Measurements from ENCODE around the gene MNAT1. TPM values are rescaled to one million over a fixed set of nuclear protein-coding genes. Genes with fewer than 3 reads are reported as not detected.

Gene MNAT1
- total RNA-seq, 1 experiment from 2014 or later: 95.7 TPM

GRCh38 chr14:60713513-60713912 lies 21.0 kb upstream of the MNAT1 start:
- intact Hi-C loops (cut with micrococcal nuclease): no loop called here
- Histone ChIP-seq H3K9me2 (replicated peaks; ENCODE audit: low read length) (no peaks in the 10 kb centered on the region), H4K20me1 (ENCODE audit: low read length) (peaks cover 5% of the 10 kb centered on the region; the same call in 1 of the 2 replicates), H2AFZ (ENCODE audit: low read length) (no peak overlapping the region), H3F3A (ENCODE audit: low read length, unreplicated experiment) (no peaks in the 10 kb centered on the region), H3K4me3 (ENCODE audit: low read length) (no peak overlapping the region), H3K4me2 (ENCODE audit: low read length) (no peak overlapping the region), H3K9me3 (ENCODE audit: low read length) (no peaks in the 10 kb centered on the region), H3K79me2 (ENCODE audit: low read length) (peaks cover 44% of the 10 kb centered on the region), H3K27me3 (ENCODE audit: low read length) (no peaks in the 10 kb centered on the region), H3K27ac (ENCODE audit: low read length) (no peak overlapping the region), H3K36me3 (ENCODE audit: low read depth, low read length) (peaks cover 28% of the 10 kb centered on the region; the same call in 1 of the 2 replicates), H3K4me1 (ENCODE audit: insufficient read depth, low read length) (peaks cover 2% of the 10 kb centered on the region; the same call in 1 of the 2 replicates), H3K9ac (ENCODE audit: low read length) (no peak overlapping the region)
- ChIA-PET CTCF (no interaction called here), POLR2A (ENCODE audit: unreplicated experiment) (interaction anchor here (0.6 kb wide), 1 partner anchor 78 kb away, joined by 3 read pairs; no protein-coding TSS in a partner anchor)
- no peak for TF ChIP-seq CTCF (conservative IDR thresholded peaks at IDR 0.05; ENCODE audit: low read depth, low read length)
- TF ChIP-seq EZH2phosphoT487 (IDR thresholded peaks at IDR 0.05; ENCODE audit: borderline replicate concordance, low read length): no peak
- TF ChIP-seq EZH2 (IDR thresholded peaks at IDR 0.05; ENCODE audit: low read length, unreplicated experiment): no peak
- DNase-seq (no peak), ATAC-seq (no peak; the same call in 1 of the 2 replicates)
- no TSS peak for BruUV-seq (replicated peaks)

GRCh38 chr14:60720391-60720790 lies 14.2 kb upstream of the MNAT1 start:
- no peaks in the 10 kb centered on the region for H3K27me3 ChIP-seq (ENCODE audit: low read length)
- no TSS peak for BruUV-seq (replicated peaks)
- H3K9ac ChIP-seq (ENCODE audit: low read length): no peak overlapping the region
- peaks cover 77% of the 10 kb centered on the region for H3K79me2 ChIP-seq (ENCODE audit: low read length)
- no peaks in the 10 kb centered on the region for H3K9me3 ChIP-seq (ENCODE audit: low read length)
- CTCF ChIA-PET: interaction anchor here (0.5 kb wide), 1 partner anchor 533 kb away, joined by 3 read pairs; no protein-coding TSS in a partner anchor
- H3K4me3 ChIP-seq (ENCODE audit: low read length): peak overlapping the region; percentile 86
- H3K9me2 ChIP-seq (replicated peaks; ENCODE audit: low read length): no peaks in the 10 kb centered on the region
- H3F3A ChIP-seq (ENCODE audit: low read length, unreplicated experiment): no peaks in the 10 kb centered on the region
- intact Hi-C loops (cut with micrococcal nuclease): loop anchor here (2.0 to 5.0 kb wide), 5 partner anchors 57 to 477 kb away; no protein-coding TSS in a partner anchor
- H3K4me1 ChIP-seq (ENCODE audit: insufficient read depth, low read length): peaks cover 27% of the 10 kb centered on the region
- peaks cover 24% of the 10 kb centered on the region for H3K36me3 ChIP-seq (ENCODE audit: low read depth, low read length)
- peak overlapping the region; percentile 87 for H3K4me2 ChIP-seq (ENCODE audit: low read length)
- no peak overlapping the region for H2AFZ ChIP-seq (ENCODE audit: low read length)
- POLR2A ChIA-PET (ENCODE audit: unreplicated experiment): interaction anchor here (0.9 kb wide), 1 partner anchor 61 kb away, joined by 39 read pairs; no protein-coding TSS in a partner anchor
- TF ChIP-seq EZH2phosphoT487 (IDR thresholded peaks at IDR 0.05; ENCODE audit: borderline replicate concordance, low read length) (no peak), EZH2 (IDR thresholded peaks at IDR 0.05; ENCODE audit: low read length, unreplicated experiment) (no peak), CTCF (conservative IDR thresholded peaks at IDR 0.05; ENCODE audit: low read depth, low read length) (no peak)
- no peak for ATAC-seq
- H4K20me1 ChIP-seq (ENCODE audit: low read length): peaks cover 32% of the 10 kb centered on the region
- no peak overlapping the region for H3K27ac ChIP-seq (ENCODE audit: low read length)
- no peak for DNase-seq

DNA sequence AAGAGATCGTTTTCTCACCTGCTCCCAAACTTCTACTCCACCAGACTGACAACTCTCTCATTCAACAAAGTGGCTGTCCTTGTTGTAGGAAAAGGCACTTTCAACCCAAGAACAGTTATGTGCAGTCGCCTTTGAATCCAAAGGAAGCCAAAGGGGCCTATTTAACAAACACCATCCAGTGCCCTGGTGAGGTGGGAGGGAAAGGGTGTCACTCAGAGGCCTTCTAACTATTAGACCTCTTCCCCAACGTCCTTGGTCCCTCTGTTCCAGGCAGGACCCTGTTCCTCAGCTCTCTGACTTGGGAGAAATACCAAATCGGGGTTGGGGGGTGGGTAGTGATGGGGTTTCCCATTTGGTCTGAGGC lies 13.6 kb upstream of the MNAT1 start:
- H3F3A ChIP-seq (ENCODE audit: low read length, unreplicated experiment): no peaks in the 10 kb centered on the region
- intact Hi-C loops (cut with micrococcal nuclease): loop anchor here (1.0 to 5.0 kb wide), 7 partner anchors 56 to 476 kb away; no protein-coding TSS in a partner anchor
- peak overlapping the region; percentile 41 for H2AFZ ChIP-seq (ENCODE audit: low read length)
- H3K4me1 ChIP-seq (ENCODE audit: insufficient read depth, low read length): peaks cover 27% of the 10 kb centered on the region
- H3K36me3 ChIP-seq (ENCODE audit: low read depth, low read length): peaks cover 24% of the 10 kb centered on the region
- H3K4me3 ChIP-seq (ENCODE audit: low read length): peak overlapping the region; percentile 86
- peaks cover 32% of the 10 kb centered on the region for H4K20me1 ChIP-seq (ENCODE audit: low read length)
- peak overlapping the region; percentile 38 for H3K9ac ChIP-seq (ENCODE audit: low read length)
- no peak for DNase-seq
- peak overlapping the region; percentile 87 for H3K4me2 ChIP-seq (ENCODE audit: low read length)
- no peak overlapping the region for H3K27ac ChIP-seq (ENCODE audit: low read length)
- BruUV-seq (replicated peaks): no TSS peak
- H3K9me3 ChIP-seq (ENCODE audit: low read length): no peaks in the 10 kb centered on the region
- H3K9me2 ChIP-seq (replicated peaks; ENCODE audit: low read length): no peaks in the 10 kb centered on the region
- CTCF ChIA-PET: interaction anchor here (0.5 to 1.0 kb wide), 2 partner anchors 96 to 533 kb away, joined by 3 to 5 read pairs; no protein-coding TSS in a partner anchor
- no peaks in the 10 kb centered on the region for H3K27me3 ChIP-seq (ENCODE audit: low read length)
- H3K79me2 ChIP-seq (ENCODE audit: low read length): peaks cover 72% of the 10 kb centered on the region
- no peak for ATAC-seq
- POLR2A ChIA-PET (ENCODE audit: unreplicated experiment): interaction anchor here (0.5 to 1.5 kb wide), 5 partner anchors 37 to 493 kb away, joined by 3 to 39 read pairs (median 8); no protein-coding TSS in a partner anchor
- TF ChIP-seq CTCF (conservative IDR thresholded peaks at IDR 0.05; ENCODE audit: low read depth, low read length) (no peak), EZH2phosphoT487 (IDR thresholded peaks at IDR 0.05; ENCODE audit: borderline replicate concordance, low read length) (no peak), EZH2 (IDR thresholded peaks at IDR 0.05; ENCODE audit: low read length, unreplicated experiment) (no peak)

Data from PC-3 (cell line).